ENCODE measurements around the gene TSHZ3. TPM values are rescaled to one million over a fixed set of nuclear protein-coding genes. Genes with fewer than 3 reads are reported as not detected.
A peak's percentile ranks its signal among the peaks of the same experiment; 100 is the strongest.

The TSHZ3 gene
- total RNA-seq, 8 experiments from 2014 or later: 2.2 to 22.2 (median 14.0) TPM

GRCh38 chr19:31303262-31303815 lies 45.9 kb downstream of the TSHZ3 start:
- Histone ChIP-seq H3K27ac (no peak overlapping the region), H3K4me1 (replicated peaks in 1 of 2) (peaks cover 25 to 44% of the 10 kb centered on the region in 2 donors), H3K4me3 (no peak overlapping the region)
- 72 to 99% (median 93%) methylated on average over 2 to 15 of the region's 16 CpGs; no CpG with 5 or more reads in 5 of the 10 experiments for WGBS, 10 experiments
- in situ Hi-C loops (cut with MboI; ENCODE audit: low pct_unique_long_range_greater_than_20kb in 2 of 9, low sequenced_read_pairs in 9 of 9, unreplicated experiment in 9 of 9): loop anchor here in 1 of 9 experiments (25.0 kb wide), 1 partner anchor 616 kb away; no protein-coding TSS in a partner anchor
- no peak for ATAC-seq (replicated peaks in 6 of 8)

GRCh38 chr19:31301306-31301980 lies 47.8 kb downstream of the TSHZ3 start:
- Histone ChIP-seq H3K4me1 (replicated peaks in 1 of 2) (peaks cover 25 to 35% of the 10 kb centered on the region in 2 donors), H3K27ac (peak overlapping the region in 1 of 2 donors; percentile 26), H3K4me3 (no peak overlapping the region)
- 33 to 100% (median 100%) methylated on average over 1 to 4 of the region's 15 CpGs; no CpG with 5 or more reads in 3 of the 10 experiments for WGBS, 10 experiments
- ATAC-seq (replicated peaks in 6 of 8): peak in 5 of 8 experiments; percentile 6 to 47 (median 16)
- in situ Hi-C loops (cut with MboI; ENCODE audit: low pct_unique_long_range_greater_than_20kb in 2 of 9, low sequenced_read_pairs in 9 of 9, unreplicated experiment in 9 of 9): loop anchor here in 1 of 9 experiments (25.0 kb wide), 1 partner anchor 614 kb away; no protein-coding TSS in a partner anchor

DNA sequence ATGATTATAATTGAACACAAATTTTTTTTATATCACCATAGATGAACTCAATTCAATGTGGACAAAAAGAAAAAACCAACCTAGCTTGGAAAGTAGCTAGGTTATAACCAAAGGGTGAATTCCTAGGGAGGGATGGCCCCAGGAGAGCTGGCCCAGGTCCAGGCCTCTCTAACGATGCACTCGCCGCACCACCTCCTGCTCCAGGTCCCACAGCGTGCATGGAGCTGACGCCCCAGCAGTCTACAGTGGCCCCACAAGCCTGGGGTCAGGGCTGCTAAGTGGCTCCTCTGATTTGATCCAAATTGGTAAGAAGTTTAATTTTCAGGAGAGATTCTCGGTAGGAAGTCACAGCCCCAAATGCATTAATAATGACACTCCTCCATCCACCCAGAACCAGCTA lies 48.8 kb downstream of the TSHZ3 start:
- in situ Hi-C loops (cut with MboI; ENCODE audit: low pct_unique_long_range_greater_than_20kb in 2 of 9, low sequenced_read_pairs in 9 of 9, unreplicated experiment in 9 of 9): loop anchor here in 1 of 9 experiments (25.0 kb wide), 1 partner anchor 613 kb away; no protein-coding TSS in a partner anchor
- Histone ChIP-seq H3K4me1 (replicated peaks in 1 of 2) (peaks cover 25 to 33% of the 10 kb centered on the region in 2 donors), H3K4me3 (no peak overlapping the region), H3K27ac (peak overlapping the region in 1 of 2 donors; percentile 6)
- WGBS, 10 experiments: 0 to 100% (median 74%) methylated on average over 1 to 6 of the region's 6 CpGs; no CpG with 5 or more reads in 3 of the 10 experiments
- peak in 5 of 8 experiments; percentile 28 to 53 (median 47) for ATAC-seq (replicated peaks in 6 of 8)

DNA sequence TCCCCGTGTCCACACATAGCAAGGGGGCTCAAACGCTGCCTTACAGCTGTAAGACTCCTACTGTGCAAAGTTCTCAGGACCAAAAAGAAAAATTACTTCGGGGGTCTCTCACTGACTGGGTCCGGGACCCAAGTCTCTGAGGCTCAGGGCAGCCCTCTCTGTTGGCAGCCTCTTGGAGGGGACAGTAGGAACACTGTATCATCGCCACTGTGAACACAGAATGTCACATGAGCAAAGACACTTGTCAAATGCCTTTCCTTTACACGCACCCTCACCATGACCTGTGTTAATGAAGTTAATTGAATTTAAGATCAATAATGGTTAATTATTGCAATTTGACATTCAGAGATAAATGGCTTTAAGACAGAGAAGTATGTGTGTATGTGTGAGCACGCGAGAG lies 49.6 kb downstream of the TSHZ3 start:
- no peak overlapping the region for H3K4me3 ChIP-seq
- peaks cover 25 to 26% of the 10 kb centered on the region in 2 donors for H3K4me1 ChIP-seq (replicated peaks in 1 of 2)
- ATAC-seq (replicated peaks in 6 of 8): peak in 5 of 8 experiments; percentile 54 to 68 (median 55)
- in situ Hi-C loops (cut with MboI; ENCODE audit: low pct_unique_long_range_greater_than_20kb in 2 of 9, low sequenced_read_pairs in 9 of 9, unreplicated experiment in 9 of 9): loop anchor here in 1 of 9 experiments (25.0 kb wide), 1 partner anchor 612 kb away; no protein-coding TSS in a partner anchor
- peak overlapping the region in 1 of 2 donors; percentile 37 for H3K27ac ChIP-seq
- 79 to 100% (median 97%) methylated on average over 1 to 8 of the region's 8 CpGs; no CpG with 5 or more reads in 1 of the 10 experiments for WGBS, 10 experiments

DNA sequence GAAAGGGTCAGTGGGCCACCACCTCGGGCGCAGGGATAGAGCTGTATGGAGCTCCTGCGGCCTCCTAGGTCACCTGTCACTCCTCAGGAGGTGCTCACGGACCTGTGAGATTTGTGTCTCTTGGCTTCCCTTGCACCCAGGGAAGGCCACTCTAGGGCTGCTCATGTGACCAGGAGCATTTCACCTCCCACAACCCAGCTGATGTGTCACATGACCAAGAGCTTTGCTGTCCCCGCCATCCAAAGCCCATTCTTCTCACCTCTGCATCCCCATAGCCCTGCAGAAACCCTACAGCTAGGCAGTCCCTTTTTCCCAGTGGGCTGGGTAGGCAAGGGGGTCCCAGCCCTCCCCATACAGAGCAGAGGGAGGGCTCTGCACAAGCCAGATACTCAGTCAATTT lies 51.2 kb downstream of the TSHZ3 start:
- WGBS, 10 experiments: 60 to 100% (median 90%) methylated on average over 1 to 2 of the region's 5 CpGs; no CpG with 5 or more reads in 5 of the 10 experiments
- ATAC-seq (replicated peaks in 6 of 8): no peak
- in situ Hi-C loops (cut with MboI; ENCODE audit: low pct_unique_long_range_greater_than_20kb in 2 of 9, low sequenced_read_pairs in 9 of 9, unreplicated experiment in 9 of 9): no loop called here

DNA sequence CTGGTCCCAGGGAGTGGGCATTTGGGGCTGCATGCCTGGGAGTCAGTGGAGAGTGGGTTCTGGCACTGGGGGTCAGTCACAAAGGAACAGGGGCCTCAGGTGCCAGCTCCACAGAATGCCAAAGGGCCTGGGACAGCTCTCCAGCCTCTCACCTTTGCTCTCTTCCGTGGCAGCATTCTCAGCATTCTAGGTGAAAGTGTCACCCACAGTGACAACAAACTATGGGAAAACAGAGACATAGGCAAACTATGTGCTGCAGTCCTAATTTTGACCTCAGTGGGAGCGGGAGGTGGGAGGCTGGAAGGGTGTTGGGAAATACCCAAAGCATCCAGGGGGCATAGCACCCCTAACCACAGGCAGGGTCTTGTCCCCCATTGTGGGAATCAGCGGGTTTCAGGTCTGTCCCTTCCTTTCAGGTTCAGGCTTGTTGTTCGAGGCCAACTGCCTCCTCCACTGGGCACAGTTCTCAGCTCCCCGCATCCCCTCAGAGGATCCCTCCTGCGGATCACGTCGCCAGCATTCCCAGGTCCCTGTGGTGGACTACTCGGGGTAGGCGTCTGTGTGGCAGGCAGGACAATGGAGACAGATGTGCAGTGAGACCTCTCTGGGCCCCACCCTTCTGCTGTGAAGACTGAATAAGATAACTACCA lies 52.4 kb downstream of the TSHZ3 start:
- Histone ChIP-seq H3K4me3 (no peak overlapping the region), H3K27ac (no peak overlapping the region), H3K4me1 (replicated peaks in 1 of 2) (peaks cover 23 to 25% of the 10 kb centered on the region in 2 donors)
- ATAC-seq (replicated peaks in 6 of 8): no peak
- in situ Hi-C loops (cut with MboI; ENCODE audit: low pct_unique_long_range_greater_than_20kb in 2 of 9, low sequenced_read_pairs in 9 of 9, unreplicated experiment in 9 of 9): no loop called here
- WGBS, 10 experiments: 40 to 100% (median 97%) methylated on average over 1 to 7 of the region's 10 CpGs; no CpG with 5 or more reads in 4 of the 10 experiments

More for the DNA sequence above, 51.2 kb downstream of the TSHZ3 start:
- no peak overlapping the region for H3K27ac ChIP-seq
- H3K4me1 ChIP-seq (replicated peaks in 1 of 2): peaks cover 23 to 25% of the 10 kb centered on the region in 2 donors
- no peak overlapping the region for H3K4me3 ChIP-seq

DNA sequence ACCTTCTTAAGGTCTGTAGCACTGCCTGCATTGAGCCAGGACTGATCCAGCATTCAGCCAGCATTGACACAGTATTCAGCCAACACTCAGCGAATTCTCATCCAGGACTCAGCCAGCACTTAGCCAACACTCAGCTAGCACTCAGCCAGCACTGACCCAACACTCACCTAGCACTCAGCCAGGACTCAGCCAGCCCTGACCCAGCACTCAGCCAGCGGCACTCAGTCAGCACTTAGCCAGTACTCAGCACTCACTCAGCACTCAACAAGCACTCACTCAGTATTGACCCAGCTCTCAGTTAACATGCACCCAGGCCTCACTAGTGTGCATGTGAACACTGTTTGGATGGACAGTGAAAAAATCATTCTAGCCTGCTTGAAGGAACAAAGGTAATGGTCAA lies 55.0 kb downstream of the TSHZ3 start:
- Histone ChIP-seq H3K4me3 (no peak overlapping the region), H3K4me1 (replicated peaks in 1 of 2) (peaks cover 0 to 23% of the 10 kb centered on the region in 2 donors), H3K27ac (no peak overlapping the region)
- 60 to 100% (median 100%) methylated on average over 1 of the region's 2 CpGs; no CpG with 5 or more reads in 6 of the 10 experiments for WGBS, 10 experiments
- no peak for ATAC-seq (replicated peaks in 6 of 8)
- in situ Hi-C loops (cut with MboI; ENCODE audit: low pct_unique_long_range_greater_than_20kb in 2 of 9, low sequenced_read_pairs in 9 of 9, unreplicated experiment in 9 of 9): no loop called here

DNA sequence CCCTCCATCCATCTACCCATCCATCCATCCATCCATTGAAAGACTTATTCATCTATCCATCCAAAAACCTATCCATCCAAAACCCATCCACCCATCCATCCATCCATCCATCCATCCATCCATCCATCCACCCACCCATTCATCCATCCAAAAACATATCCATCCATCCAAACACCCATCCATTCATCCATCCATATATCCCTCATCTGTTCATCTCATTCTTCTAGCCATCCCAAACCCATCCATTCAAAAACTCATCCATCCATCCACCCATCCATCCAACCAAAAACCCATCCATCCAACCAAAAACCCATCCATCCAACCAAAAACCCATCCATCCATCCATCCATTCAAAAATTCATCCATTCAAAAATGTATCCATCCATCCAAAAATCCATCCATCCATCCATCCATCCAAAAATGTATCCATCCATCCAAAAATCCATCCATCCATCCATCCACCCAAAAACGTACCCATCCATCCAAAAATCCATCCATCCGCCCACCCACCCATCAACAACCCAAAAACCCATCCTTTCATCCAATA lies 56.5 kb downstream of the TSHZ3 start:
- in situ Hi-C loops (cut with MboI; ENCODE audit: low pct_unique_long_range_greater_than_20kb in 2 of 9, low sequenced_read_pairs in 9 of 9, unreplicated experiment in 9 of 9): no loop called here
- ATAC-seq (replicated peaks in 6 of 8): no peak
- peaks cover 0 to 25% of the 10 kb centered on the region in 2 donors for H3K4me1 ChIP-seq (replicated peaks in 1 of 2)
- H3K27ac ChIP-seq: no peak overlapping the region
- no peak overlapping the region for H3K4me3 ChIP-seq
- WGBS, 10 experiments: 71 to 100% (median 100%) methylated on average over 1 to 2 of the region's 2 CpGs; no CpG with 5 or more reads in 5 of the 10 experiments

- in situ Hi-C loops (cut with MboI; ENCODE audit: low pct_unique_long_range_greater_than_20kb in 2 of 9, low sequenced_read_pairs in 9 of 9, unreplicated experiment in 9 of 9): no loop called here
- peak in 3 of 8 experiments; percentile 44 to 91 (median 63) for ATAC-seq (replicated peaks in 6 of 8)
- Histone ChIP-seq H3K4me1 (replicated peaks in 1 of 2) (peaks cover 0 to 26% of the 10 kb centered on the region in 2 donors), H3K4me3 (no peak overlapping the region), H3K27ac (no peak overlapping the region)
- WGBS, 10 experiments: 40 to 100% (median 77%) methylated on average over 1 to 7 of the region's 8 CpGs; no CpG with 5 or more reads in 2 of the 10 experiments
Observed at GRCh38 chr19:31290931-31291590, 58.2 kb downstream of the TSHZ3 start.

DNA sequence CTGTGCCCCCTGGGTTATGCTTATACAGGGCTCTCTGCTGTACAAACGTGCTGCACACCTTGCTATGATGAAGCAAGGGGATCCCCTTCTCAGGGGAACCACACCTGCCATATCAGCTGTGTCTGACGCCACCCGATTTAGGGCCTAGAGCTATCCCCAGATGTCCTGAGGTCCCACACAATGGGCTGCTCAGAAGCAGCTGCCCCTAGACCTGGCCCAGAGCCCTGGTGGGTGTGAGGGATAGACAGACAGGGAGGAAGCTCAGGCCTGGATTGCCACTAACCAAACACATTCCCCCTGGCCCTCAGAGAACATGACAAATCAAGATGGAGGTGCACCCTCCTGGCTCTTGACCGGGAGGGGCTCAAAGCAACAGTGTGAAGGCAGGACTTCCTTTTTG lies 59.3 kb downstream of the TSHZ3 start:
- no peak overlapping the region for H3K4me3 ChIP-seq
- H3K27ac ChIP-seq: no peak overlapping the region
- 74 to 100% (median 90%) methylated on average over 1 to 3 of the region's 4 CpGs; no CpG with 5 or more reads in 5 of the 10 experiments for WGBS, 10 experiments
- no peak for ATAC-seq (replicated peaks in 6 of 8)
- peaks cover 0 to 27% of the 10 kb centered on the region in 2 donors for H3K4me1 ChIP-seq (replicated peaks in 1 of 2)
- in situ Hi-C loops (cut with MboI; ENCODE audit: low pct_unique_long_range_greater_than_20kb in 2 of 9, low sequenced_read_pairs in 9 of 9, unreplicated experiment in 9 of 9): no loop called here

DNA sequence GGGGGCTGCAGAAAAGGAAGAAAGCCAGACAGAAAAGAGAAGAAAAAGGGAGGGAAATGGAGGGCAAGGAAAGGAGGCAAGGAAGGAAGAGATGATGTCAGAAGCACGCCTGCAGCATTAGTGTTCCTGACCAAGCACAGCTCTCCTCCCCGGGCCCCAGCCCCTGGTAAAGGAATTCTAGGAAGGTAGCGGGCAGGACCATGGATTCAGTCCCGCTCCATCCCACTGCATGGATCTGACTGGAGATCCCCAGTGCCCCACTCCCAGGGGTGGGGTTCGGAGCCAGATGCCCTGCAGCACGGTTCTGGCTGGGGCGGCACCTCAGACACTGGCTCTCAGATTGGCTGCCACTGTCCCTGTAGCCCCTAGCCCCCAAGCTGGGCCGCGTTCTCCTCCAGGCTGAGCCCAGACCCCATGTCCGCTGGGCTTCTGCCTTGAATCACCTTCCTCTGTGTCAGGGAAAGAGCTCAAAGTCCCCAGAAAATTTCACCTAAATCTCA lies 59.8 kb downstream of the TSHZ3 start:
- Histone ChIP-seq H3K4me1 (replicated peaks in 1 of 2) (peaks cover 0 to 27% of the 10 kb centered on the region in 2 donors), H3K27ac (no peak overlapping the region), H3K4me3 (no peak overlapping the region)
- no peak for ATAC-seq (replicated peaks in 6 of 8)
- 80 to 100% (median 93%) methylated on average over 1 to 4 of the region's 10 CpGs; no CpG with 5 or more reads in 5 of the 10 experiments for WGBS, 10 experiments
- in situ Hi-C loops (cut with MboI; ENCODE audit: low pct_unique_long_range_greater_than_20kb in 2 of 9, low sequenced_read_pairs in 9 of 9, unreplicated experiment in 9 of 9): no loop called here

- ATAC-seq (replicated peaks in 6 of 8): no peak
Observed at GRCh38 chr19:31286491-31286890, 62.7 kb downstream of the TSHZ3 start.

More at GRCh38 chr19:31286491-31286890, 62.7 kb downstream of the TSHZ3 start:
- Histone ChIP-seq H3K4me3 (no peak overlapping the region), H3K27ac (no peak overlapping the region), H3K4me1 (replicated peaks in 1 of 2) (peaks cover 0 to 33% of the 10 kb centered on the region in 2 donors)
- in situ Hi-C loops (cut with MboI; ENCODE audit: low pct_unique_long_range_greater_than_20kb in 2 of 9, low sequenced_read_pairs in 9 of 9, unreplicated experiment in 9 of 9): no loop called here
- WGBS, 10 experiments: 63 to 100% (median 83%) methylated on average over 1 to 7 of the region's 8 CpGs; no CpG with 5 or more reads in 6 of the 10 experiments
